GM12801 (cell line): ENCODE results near the gene NIM1K.

Experiments
- TF ChIP-seq, protein P1 (sequence below): IDR thresholded peaks from one replicate; pipeline ENCODE4 v1.5.1; 2011; ENCODE audit warnings: control low read depth; ENCODE audit not compliant: insufficient read length; ENCODE audit errors: extremely low read depth

Gene NIM1K

GRCh38 chr5:43192558-43193180 is 644 bp downstream of the NIM1K start:
- TF ChIP-seq, protein P1, sequence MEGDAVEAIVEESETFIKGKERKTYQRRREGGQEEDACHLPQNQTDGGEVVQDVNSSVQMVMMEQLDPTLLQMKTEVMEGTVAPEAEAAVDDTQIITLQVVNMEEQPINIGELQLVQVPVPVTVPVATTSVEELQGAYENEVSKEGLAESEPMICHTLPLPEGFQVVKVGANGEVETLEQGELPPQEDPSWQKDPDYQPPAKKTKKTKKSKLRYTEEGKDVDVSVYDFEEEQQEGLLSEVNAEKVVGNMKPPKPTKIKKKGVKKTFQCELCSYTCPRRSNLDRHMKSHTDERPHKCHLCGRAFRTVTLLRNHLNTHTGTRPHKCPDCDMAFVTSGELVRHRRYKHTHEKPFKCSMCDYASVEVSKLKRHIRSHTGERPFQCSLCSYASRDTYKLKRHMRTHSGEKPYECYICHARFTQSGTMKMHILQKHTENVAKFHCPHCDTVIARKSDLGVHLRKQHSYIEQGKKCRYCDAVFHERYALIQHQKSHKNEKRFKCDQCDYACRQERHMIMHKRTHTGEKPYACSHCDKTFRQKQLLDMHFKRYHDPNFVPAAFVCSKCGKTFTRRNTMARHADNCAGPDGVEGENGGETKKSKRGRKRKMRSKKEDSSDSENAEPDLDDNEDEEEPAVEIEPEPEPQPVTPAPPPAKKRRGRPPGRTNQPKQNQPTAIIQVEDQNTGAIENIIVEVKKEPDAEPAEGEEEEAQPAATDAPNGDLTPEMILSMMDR = no peak

DNA sequence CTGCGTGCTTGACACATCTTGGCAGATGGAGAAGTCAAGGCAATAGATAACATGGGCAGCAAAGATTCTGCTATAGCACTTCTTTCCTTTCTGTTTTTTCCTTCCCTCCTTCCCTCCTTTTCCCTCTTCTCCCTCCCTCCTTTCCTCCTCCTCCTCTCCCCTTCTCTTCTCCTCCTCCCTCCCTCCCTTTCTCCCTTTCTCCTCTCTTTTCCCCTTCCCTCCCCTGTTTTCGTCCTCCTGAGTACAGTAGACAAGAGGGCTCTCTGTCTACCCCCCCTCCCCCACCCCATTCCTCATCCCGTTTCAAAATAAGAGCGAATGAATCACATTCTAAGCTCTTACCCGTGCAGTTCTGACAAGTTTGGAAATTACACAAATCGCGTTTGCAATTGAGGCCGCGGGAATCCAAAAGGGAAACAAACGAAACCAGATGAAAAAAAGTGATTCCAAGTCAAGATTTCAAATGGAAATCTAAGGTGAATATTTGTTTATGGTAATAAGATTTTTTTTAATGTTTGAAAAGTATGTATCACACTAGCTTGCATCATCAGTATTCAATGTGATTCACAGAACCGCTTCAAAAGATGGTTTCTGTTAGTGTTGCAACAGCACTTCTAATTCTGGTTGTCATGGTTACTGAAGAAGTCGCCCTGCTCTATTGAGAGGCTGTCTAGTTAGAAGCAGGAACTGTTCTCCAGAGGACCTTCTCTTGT is 1.3 kb downstream of the NIM1K start:
- TF ChIP-seq, protein P1 = no peak

GRCh38 chr5:43193894-43194265 is 1.9 kb downstream of the NIM1K start:
- TF ChIP-seq, protein P1 = no peak

GRCh38 chr5:43195670-43196265 is 3.7 kb downstream of the NIM1K start:
- TF ChIP-seq, protein P1 = no peak

- TF ChIP-seq, protein P1 = no peak
These were observed 5.5 kb downstream of the NIM1K start for GRCh38 chr5:43197535-43197934.

- TF ChIP-seq, protein P1 = no peak
These were observed 10.4 kb downstream of the NIM1K start for GRCh38 chr5:43202380-43202779.

GRCh38 chr5:43203373-43203772 is 11.3 kb downstream of the NIM1K start:
- TF ChIP-seq, protein P1 = no peak
